GM10248 (cell line): ENCODE measurements around the gene CMIP.

Experiments
- CTCF ChIA-PET: fragments of 300-600 bp; sonication (Branson Sonifier 250); formaldehyde crosslinking; extraction: SDS; loops from one replicate; lab custom pipeline; 2021; ENCODE audit warnings: antibody characterized with exemption; lab: Yijun Ruan, JAX
- POLR2A ChIA-PET: fragments of 350-650 bp; sonication (Branson Sonifier 250); formaldehyde crosslinking; extraction: SDS; loops from one replicate; lab custom pipeline; 2020; ENCODE audit warnings: antibody characterized with exemption; lab: Yijun Ruan, JAX
- DNase-seq: peaks from one replicate; pipeline ENCODE4 v3.0.0; 2012; ENCODE audit errors: extremely low spot score
- TF ChIP-seq, protein P1 (sequence below): IDR thresholded peaks from 2 replicates; pipeline ENCODE4 v1.5.1; 2012; ENCODE audit warnings: mild to moderate bottlenecking, low read depth; ENCODE audit errors: extremely low read depth, missing control alignments, control extremely low read depth

CMIP gene

DNA sequence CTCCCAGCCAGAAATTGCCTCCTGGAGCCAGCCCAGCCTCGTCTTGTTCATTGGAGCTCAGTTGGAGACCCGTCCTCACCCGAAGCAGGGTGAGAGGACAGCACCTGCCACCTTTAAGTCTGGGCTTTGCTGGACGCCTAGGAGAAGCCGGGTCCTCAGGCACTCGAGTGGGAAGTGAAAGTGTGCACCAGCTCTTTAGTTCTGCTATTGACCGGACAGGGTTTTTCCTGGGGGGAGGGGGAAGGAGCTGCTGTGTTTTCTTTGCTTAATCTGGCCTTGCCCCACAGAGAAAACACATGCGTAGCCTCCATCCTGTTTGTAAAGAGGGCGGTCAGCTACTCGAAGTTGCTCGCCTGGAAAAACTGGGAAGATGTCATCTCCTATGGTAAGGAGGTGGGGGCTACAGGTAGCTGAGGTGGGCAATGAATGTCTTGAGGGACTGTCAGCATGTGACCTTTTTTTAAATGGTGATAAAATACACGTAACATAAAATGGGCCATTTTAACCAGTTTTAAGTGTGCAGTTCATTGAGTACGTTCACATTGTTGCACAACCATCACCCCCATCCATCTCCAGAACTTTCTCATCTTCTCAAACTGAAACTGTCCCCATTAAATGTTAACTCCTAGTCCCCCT lies 34.4 kb downstream of the CMIP start:
- ChIA-PET CTCF (interaction anchor here (0.9 to 1.7 kb wide), 4 partner anchors 9 to 144 kb away, joined by 3 to 6 read pairs (median 3); no protein-coding TSS in a partner anchor), POLR2A (interaction anchor here (0.9 kb wide), 1 partner anchor 26 kb away, joined by 3 read pairs; no protein-coding TSS in a partner anchor)
- DNase-seq, result peak; percentile 85
- TF ChIP-seq, protein P1, sequence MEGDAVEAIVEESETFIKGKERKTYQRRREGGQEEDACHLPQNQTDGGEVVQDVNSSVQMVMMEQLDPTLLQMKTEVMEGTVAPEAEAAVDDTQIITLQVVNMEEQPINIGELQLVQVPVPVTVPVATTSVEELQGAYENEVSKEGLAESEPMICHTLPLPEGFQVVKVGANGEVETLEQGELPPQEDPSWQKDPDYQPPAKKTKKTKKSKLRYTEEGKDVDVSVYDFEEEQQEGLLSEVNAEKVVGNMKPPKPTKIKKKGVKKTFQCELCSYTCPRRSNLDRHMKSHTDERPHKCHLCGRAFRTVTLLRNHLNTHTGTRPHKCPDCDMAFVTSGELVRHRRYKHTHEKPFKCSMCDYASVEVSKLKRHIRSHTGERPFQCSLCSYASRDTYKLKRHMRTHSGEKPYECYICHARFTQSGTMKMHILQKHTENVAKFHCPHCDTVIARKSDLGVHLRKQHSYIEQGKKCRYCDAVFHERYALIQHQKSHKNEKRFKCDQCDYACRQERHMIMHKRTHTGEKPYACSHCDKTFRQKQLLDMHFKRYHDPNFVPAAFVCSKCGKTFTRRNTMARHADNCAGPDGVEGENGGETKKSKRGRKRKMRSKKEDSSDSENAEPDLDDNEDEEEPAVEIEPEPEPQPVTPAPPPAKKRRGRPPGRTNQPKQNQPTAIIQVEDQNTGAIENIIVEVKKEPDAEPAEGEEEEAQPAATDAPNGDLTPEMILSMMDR, result no peak

DNA sequence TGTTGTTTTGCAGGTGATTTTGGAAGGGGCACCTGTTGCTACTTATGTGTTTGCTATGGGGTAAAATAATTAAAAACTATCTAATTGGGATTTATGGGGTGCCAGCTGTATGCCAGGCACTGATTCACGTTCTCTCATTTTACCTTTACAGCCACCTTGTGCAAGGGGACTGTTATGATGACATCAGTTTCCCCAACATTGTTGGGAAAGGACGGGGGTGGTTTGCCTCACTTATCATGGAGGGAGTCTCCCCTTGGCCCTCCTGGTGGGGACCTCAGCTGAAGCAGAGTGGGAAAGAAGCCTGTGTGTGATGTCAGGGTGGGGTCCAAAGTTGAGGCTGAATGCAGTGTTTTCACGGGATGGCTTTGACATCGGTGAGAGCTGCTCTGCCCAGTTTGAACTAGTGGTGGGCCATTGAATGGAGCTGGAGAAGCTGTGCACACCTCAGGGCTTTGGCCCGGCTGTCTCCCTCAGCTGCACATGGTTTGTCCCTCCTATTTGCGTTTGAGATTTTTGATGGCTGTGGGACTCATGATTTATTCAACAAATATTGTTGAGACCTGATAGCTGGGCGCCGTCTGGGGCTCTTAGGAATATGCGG lies 36.1 kb downstream of the CMIP start:
- ChIA-PET CTCF (interaction anchor here (0.7 to 7.2 kb wide), 9 partner anchors 14 to 250 kb away, joined by 3 to 53 read pairs (median 4); no protein-coding TSS in a partner anchor), POLR2A (interaction anchor here (0.8 kb wide), 2 partner anchors 16 to 39 kb away, joined by 3 to 4 read pairs; no protein-coding TSS in a partner anchor)
- TF ChIP-seq, protein P1, result no peak
- no peak for DNase-seq

DNA sequence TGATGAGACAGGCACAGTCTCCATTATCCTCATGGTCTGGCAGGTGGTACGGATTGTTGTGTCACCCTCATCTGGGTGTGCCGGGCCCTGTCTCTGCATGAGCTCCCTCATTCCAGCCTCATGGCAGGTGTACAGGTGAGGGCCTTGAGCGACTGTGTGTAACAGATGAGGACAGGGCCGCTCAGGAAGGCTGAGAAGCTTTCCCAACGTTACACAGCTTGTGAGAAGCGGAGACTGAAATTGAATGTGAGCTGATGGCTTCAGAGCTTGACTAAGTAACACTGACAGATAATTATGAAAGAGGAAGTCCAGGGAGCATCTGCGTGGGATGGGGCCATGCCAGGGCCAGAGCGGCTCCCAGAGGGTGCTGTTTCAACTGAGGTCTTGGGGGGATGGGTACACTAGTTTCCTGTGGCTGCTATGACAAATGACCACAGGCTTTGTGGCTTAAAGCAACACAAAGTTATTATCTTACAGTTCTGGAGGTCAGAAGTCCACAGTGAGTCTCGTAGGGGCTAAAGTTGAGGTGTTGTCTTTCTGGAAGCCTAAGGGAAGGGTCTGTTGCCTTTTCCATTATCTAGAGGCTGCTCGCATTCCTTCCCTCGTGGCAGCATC lies 36.7 kb downstream of the CMIP start:
- peak; percentile 93 for DNase-seq
- TF ChIP-seq, protein P1, result no peak
- ChIA-PET CTCF (interaction anchor here (0.7 to 7.2 kb wide), 10 partner anchors 13 to 250 kb away, joined by 3 to 53 read pairs (median 4); no protein-coding TSS in a partner anchor), POLR2A (interaction anchor here (0.8 kb wide), 2 partner anchors 16 to 39 kb away, joined by 3 to 4 read pairs; no protein-coding TSS in a partner anchor)

DNA sequence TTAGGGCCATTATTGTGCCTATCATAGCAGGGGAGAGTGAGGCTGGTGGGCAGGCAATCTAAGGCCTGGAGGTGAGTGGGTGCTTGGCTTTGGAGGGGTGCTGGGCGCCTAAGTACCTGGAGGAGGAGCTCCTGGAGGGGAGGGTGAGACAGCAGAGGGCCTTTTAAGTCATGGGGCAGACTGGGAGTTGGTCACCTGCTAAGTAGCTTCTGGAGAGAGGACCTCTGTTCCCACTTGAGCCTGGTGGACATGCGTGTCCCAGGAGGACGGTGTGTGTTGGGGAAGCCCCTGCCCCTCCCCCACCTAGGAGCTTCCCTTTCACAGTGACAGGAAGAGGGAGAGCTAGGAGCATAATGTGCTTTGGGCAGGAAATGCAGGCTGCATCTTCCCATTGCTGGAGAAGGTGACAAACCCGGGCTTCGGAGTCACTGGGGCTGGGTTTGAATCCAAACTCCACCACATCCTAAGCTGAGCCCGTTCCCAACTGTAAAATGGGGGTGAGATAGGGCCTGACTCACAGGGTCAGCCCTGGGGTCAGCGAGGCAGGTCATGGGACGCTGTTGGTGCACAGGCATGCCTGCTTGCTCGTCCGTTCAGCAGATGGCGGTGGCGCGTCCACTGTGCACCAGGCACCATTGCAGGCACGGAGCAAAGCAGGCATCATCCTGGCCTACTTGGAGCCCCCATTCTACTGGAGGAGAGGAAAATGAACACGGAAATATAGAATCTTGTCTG lies 37.9 kb downstream of the CMIP start:
- CTCF ChIA-PET, result interaction anchor here (0.8 to 7.2 kb wide), 5 partner anchors 12 to 177 kb away, joined by 3 to 53 read pairs (median 3); no protein-coding TSS in a partner anchor
- TF ChIP-seq, protein P1, result no peak
- POLR2A ChIA-PET, result no interaction called here
- DNase-seq, result no peak

DNA sequence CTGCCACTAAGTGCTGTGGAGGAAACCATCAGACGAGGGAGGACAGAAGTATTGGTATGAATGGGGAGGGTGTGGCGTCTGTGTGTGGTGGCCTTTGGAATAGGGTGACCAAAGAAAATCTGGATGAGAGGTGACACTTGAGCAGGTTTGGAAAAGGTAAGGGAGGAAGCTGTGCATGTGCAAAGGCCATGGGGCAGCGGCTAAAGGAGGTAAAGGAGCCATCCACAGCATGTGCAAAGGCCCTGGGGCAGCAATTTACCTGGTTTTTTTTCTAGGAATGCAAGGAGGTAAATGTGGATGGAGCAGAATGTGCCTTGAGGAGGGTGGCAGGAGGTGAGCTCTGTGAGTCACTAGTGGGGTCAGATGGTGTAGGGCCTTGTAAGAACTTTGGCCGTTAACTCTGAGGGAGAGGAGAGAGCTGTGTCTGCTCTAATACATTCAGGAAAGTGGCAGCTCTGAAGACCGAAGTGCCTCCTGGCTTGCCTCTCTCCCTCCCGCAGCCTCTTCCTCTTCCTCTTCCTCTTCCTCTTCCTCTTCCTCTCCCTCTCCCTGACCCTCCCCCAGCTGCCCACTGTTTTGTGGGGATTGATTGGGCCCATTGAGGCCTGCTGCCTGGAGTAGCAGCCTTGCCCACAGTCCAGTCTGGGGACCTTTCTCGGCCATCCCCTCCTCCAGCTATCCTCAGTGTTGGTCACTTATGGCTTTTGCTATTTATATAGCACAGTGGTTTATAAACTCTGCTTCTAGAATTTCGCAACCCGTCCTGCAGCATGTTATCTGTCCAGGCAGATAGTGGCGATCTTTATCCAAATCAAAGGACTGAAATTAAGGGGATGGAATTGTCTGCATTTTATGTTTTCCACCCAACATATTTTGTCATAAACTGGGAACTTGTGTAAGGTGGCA lies 38.7 kb downstream of the CMIP start:
- TF ChIP-seq, protein P1, result no peak
- DNase-seq, result no peak
- POLR2A ChIA-PET, result no interaction called here
- CTCF ChIA-PET, result interaction anchor here (7.2 kb wide), 1 partner anchor 11 kb away, joined by 53 read pairs; no protein-coding TSS in a partner anchor
